ENCODE measurements around the gene ERCC4.

DNA sequence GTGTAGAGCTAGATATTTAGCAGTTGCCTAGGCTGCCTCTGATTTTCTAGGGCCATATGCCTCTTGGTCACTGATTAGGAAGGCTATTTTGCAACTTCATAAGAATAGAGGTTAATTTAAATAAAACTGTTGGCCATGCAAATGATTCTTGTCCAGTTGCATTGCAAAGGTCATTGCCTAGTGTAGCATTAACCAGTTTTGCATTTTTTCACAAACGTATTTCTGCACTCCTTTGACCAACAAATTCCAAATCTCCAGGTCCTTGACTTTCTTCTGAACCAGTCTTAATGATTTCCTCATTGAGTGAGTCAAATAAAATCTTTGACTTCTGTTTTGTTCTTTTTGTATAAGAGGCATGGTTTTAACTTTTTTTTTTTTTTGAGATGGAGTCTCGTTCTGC, 33.5 kb downstream of the ERCC4 start:
- TF ChIP-seq, protein P1, sequence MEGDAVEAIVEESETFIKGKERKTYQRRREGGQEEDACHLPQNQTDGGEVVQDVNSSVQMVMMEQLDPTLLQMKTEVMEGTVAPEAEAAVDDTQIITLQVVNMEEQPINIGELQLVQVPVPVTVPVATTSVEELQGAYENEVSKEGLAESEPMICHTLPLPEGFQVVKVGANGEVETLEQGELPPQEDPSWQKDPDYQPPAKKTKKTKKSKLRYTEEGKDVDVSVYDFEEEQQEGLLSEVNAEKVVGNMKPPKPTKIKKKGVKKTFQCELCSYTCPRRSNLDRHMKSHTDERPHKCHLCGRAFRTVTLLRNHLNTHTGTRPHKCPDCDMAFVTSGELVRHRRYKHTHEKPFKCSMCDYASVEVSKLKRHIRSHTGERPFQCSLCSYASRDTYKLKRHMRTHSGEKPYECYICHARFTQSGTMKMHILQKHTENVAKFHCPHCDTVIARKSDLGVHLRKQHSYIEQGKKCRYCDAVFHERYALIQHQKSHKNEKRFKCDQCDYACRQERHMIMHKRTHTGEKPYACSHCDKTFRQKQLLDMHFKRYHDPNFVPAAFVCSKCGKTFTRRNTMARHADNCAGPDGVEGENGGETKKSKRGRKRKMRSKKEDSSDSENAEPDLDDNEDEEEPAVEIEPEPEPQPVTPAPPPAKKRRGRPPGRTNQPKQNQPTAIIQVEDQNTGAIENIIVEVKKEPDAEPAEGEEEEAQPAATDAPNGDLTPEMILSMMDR (conservative IDR thresholded peaks at IDR 0.05; ENCODE audit: low read depth, low read length): no peak
- TF ChIP-seq EZH2 (IDR thresholded peaks at IDR 0.05; ENCODE audit: borderline replicate concordance, low read depth, low read length, poor library complexity, severe bottlenecking): no peak

Data from A673 (cell line).